HepG2 (cell line): ENCODE results near the gene ARHGEF11.

ENCODE experiments used
- BHLHE40 ChIP-seq: IDR thresholded peaks from 2 replicates; pipeline ENCODE4 v1.6.1; 2011; ENCODE audit warnings: low read length, improper control_type of control experiment
- DNMT1 ChIP-seq: sonication (generic); formaldehyde crosslinking; IDR thresholded peaks from 2 replicates; pipeline ENCODE4 v1.5.1; 2020; ENCODE audit warnings: mild to moderate bottlenecking, missing genetic modification reagents
- FOXA1 ChIP-seq, 2 experiments: fragments of 450-650 bp in 1 of 2; sonication (generic) in 1 of 2; formaldehyde crosslinking in 1 of 2; IDR thresholded peaks; 2 replicates each; pipeline versions ENCODE4 v1.4.0 to v1.6.1; 2016 to 2020; ENCODE audit warnings: missing genetic modification reagents in 1 of 2
- MAZ ChIP-seq, 2 experiments: sonication (generic) in 1 of 2; formaldehyde crosslinking in 1 of 2; IDR thresholded peaks; 2 replicates each; pipeline versions ENCODE4 v1.5.0 to v1.6.1; 2012 to 2020; ENCODE audit warnings: low read depth in 2 of 2, mild to moderate bottlenecking in 2 of 2, borderline replicate concordance in 1 of 2, improper control_type of control experiment in 1 of 2, low read length in 1 of 2, missing genetic modification reagents in 1 of 2, moderate library complexity in 1 of 2
- MXI1 ChIP-seq: IDR thresholded peaks from 3 replicates; pipeline ENCODE4 v1.6.1; 2012; ENCODE audit warnings: low read depth, low read length, inconsistent platforms, borderline replicate concordance
- MYC ChIP-seq: sonication (generic); formaldehyde crosslinking; IDR thresholded peaks from 2 replicates; pipeline ENCODE4 v1.9.0; 2021; ENCODE audit warnings: missing genetic modification reagents, borderline replicate concordance
- RELA ChIP-seq: sonication (generic); formaldehyde crosslinking; IDR thresholded peaks from 2 replicates; pipeline ENCODE4 v1.4.0; 2020; ENCODE audit warnings: missing genetic modification reagents
- ZBTB1 ChIP-seq: sonication (generic); formaldehyde crosslinking; IDR thresholded peaks from 2 replicates; pipeline ENCODE4 v1.4.0; 2020; ENCODE audit warnings: missing genetic modification reagents, borderline replicate concordance
- ZBTB42 ChIP-seq: sonication (generic); formaldehyde crosslinking; IDR thresholded peaks from 2 replicates; pipeline ENCODE4 v1.5.0; 2020; ENCODE audit warnings: mild to moderate bottlenecking, missing genetic modification reagents
- ZMAT3 ChIP-seq: sonication (generic); formaldehyde crosslinking; conservative IDR thresholded peaks from 2 replicates; pipeline ENCODE4 v1.7.0; 2021; ENCODE audit warnings: missing genetic modification reagents
- ZSCAN9 ChIP-seq: IDR thresholded peaks from 2 replicates; pipeline ENCODE4 v1.6.1; 2016; ENCODE audit warnings: borderline replicate concordance
- TF ChIP-seq, protein P1 (sequence below): sonication (generic); formaldehyde crosslinking; IDR thresholded peaks from 2 replicates; pipeline ENCODE4 v1.8.1; 2023; ENCODE audit warnings: mild to moderate bottlenecking, inconsistent platforms, moderate library complexity, missing genetic modification reagents, borderline replicate concordance

DNA sequence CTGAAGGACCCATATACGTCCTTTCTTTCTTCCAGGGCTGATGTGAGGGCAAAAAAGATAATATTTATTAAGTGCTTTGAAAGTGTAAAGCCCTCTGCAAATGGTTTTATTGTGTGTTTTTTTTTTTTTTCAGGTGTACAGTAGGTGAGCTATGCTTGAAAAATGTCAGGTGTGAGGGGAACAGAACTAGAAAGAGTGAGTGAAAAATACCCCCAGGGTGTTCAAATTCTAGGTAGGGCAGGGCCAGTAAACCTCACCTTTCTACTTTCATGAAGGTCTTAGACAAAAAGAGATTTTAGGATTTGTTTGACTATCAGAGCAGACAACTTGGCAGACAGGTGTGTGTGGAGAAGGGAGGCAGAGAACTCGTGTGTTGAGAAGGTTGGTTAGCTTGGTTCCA, 51.3 kb downstream of the ARHGEF11 start:
- TF ChIP-seq ZBTB1 (CRISPR knock-in tag) (no peak), ZSCAN9 (CRISPR knock-in tag) (no peak), DNMT1 (no peak), MYC (CRISPR knock-in tag) (no peak), FOXA1 (IDR thresholded peaks at IDR 0.05) (no peak), FOXA1 (CRISPR knock-in tag; IDR thresholded peaks at IDR 0.05) (no peak), MAZ (IDR thresholded peaks at IDR 0.05; ENCODE audit: borderline replicate concordance, low read depth, low read length) (no peak), MAZ (CRISPR knock-in tag; IDR thresholded peaks at IDR 0.05; ENCODE audit: low read depth) (no peak), RELA (CRISPR knock-in tag) (no peak), ZMAT3 (no peak), ZBTB42 (CRISPR knock-in tag) (no peak), BHLHE40 (no peak), MXI1 (no peak)
- TF ChIP-seq, protein P1, sequence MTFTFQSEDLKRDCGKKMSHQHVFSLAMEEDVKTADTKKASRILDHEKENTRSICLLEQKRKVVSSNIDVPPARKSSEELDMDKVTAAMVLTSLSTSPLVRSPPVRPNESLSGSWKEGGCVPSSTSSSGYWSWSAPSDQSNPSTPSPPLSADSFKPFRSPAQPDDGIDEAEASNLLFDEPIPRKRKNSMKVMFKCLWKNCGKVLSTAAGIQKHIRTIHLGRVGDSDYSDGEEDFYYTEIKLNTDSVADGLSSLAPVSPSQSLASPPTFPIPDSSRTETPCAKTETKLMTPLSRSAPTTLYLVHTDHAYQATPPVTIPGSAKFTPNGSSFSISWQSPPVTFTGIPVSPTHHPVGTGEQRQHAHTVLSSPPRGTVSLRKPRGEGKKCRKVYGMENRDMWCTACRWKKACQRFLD (CRISPR knock-in tag): no peak
